GM21528 (cell line): Measurements from ENCODE around the gene MRPL9.
"Not testable (repeated sequence)": the region's sequence is repeated elsewhere in the genome, so short reads cannot be mapped to it uniquely, and the experiment has no call there.

Experiments used
- ATAC-seq: cut with Tn5 transposase; IDR thresholded peaks from one replicate; pipeline ENCODE4 v1.9.1; 2021; ENCODE audit warnings: mild to moderate bottlenecking, moderate library complexity; ENCODE audit not compliant: unreplicated experiment, low FRiP score

The MRPL9 gene

GRCh38 chr1:151787689-151788088, 24.4 kb upstream of the MRPL9 start:
- no peak for ATAC-seq

- ATAC-seq: no peak
Observed at GRCh38 chr1:151783796-151784195, 20.5 kb upstream of the MRPL9 start.

- no peak for ATAC-seq
Observed at GRCh38 chr1:151782741-151783140, 19.4 kb upstream of the MRPL9 start.

GRCh38 chr1:151782026-151782425, 18.7 kb upstream of the MRPL9 start:
- ATAC-seq: not testable (repeated sequence)

DNA sequence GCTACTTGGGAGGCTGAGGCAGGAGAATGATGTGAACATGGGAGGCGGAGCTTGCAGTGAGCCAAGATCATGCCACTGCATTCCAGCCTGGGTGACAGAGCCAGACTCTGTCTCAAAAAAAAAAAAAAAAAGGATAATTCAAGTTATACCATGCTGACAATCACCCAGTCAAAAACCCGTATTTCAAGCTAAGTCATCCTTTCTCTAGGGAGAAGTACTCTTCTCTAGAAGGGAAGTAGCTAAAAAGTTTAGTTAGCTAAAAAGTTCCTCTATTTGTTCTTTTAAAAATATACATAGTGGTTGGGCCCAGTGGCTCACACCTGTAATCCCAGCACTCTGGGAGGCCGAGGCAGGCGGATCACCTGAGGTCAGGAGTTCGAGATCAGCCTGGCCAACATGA, 17.4 kb upstream of the MRPL9 start:
- not testable (repeated sequence) for ATAC-seq

DNA sequence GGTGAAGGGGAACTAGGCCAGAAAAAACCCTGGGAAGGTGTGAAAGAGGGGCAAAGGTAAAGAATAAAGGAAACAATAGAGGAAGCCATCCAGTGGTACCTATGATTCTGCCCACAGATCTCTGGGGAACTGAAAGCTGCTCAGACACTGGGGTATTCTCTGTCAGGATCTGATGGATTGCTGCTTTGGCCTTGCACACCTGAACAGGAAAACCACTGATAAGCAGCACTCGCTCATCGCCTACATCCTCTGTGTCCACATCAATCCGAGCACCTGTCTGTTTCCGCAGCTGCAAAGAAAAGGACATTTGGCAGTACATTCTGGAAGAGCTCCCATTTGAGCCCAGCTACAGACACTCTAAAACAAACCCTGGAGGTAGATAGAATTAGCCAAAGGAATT, 16.6 kb upstream of the MRPL9 start:
- ATAC-seq: no peak

DNA sequence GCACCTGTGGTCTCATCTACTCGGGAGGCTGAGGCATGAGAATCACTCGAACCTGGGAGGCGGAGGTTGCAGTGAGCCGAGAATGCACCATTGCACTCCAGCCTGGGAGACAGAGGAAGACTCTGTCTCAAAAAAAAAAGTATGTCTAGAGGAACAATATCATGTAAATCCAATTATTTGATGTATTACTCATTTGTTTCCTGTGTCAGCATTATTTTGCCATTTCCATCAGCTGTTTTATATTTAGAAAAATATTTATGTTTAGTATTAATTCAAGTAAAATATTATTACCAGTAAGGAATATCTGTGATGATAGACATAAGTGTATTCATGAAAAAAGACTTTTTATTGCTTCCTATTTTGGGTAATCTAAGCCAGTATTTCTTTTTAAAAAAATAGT, 14.0 kb upstream of the MRPL9 start:
- no peak for ATAC-seq

DNA sequence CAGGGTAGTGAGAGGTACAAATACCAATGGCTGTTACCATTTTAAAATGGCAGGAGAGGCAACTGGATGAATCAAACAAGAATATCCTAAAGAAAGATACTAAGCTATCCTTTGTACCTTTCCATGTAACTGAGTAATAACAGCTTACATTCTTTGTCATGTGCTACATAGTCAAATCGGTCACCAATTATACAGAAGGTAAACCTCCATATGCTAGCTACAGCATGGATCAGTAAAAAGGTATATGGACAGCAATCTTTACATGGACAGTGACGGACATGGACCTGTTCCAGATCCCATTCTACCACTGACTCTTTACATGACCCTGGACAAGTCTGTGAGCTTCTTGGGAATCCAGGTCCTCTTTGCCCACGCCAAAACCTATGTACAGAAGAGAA, 13.4 kb upstream of the MRPL9 start:
- no peak for ATAC-seq

DNA sequence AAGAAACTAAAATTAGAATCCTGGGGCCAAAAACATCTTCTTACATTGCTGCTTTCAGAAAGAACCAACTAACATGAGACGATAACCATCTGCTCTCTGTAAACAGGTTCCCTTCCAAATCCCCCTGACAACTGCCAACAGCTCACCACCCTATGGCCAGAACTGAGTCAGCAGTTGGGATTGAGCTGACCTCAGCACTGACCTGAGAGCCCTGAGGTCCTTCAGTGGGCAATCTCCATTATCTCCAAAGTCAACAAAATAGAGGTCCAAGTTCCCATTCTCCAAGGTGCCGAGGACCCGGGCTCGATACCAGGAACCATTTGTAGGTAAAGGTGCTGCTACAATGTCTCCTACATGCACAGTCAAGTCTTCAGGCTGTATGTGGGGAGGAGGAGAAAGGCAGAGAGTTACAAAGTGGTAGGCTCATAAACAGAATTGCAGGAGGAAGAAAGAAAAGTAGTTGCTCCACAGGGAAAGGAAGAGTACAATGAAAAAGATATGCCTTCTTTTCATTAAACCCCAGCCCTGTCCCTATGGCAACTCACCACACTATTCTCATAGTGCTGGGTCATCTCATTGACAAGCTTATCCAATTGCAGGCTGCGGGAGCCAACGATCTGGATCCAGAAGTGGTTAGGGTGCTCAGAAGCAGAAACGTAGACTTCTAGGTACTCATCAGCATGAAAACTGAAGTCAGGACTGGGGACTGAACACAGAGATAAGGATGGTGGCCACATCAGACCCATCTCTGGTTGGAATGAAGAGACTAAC, 12.8 kb upstream of the MRPL9 start:
- no peak for ATAC-seq

DNA sequence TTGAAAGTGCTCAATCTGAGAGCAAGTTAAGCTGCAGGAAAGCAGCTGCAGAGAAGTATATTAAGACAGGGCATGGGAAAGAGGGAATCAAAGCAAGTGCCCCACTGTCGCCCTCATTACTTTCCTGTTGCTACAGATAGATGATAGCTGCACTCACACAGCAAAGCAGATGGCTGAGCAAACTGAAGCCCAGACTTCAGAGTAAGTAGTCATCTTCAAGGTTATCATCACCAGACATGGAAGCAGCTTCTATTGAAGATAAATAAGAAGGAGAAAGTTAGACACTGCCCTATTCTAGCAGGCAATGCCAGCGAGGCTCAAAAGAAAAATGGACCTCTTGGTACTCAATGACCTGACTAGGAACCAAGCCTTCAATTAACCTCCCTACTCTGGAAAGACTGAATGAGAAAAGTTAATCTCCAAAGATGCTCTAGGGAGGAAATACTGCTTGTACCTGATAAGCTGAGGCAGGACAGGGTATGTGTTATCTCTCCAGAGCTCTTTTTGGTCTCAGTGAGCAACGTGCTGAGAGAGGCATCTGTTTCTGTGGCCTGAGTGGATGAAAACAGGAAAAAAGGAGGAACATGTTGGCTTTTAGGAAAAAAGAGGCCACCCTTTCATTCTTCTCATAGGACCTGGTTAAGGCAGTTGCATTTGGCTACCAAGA, 11.1 kb upstream of the MRPL9 start:
- ATAC-seq: no peak

- ATAC-seq: no peak
Observed at GRCh38 chr1:151773702-151774101, 10.4 kb upstream of the MRPL9 start.

GRCh38 chr1:151769270-151769669, 6.0 kb upstream of the MRPL9 start:
- ATAC-seq: not testable (repeated sequence)

DNA sequence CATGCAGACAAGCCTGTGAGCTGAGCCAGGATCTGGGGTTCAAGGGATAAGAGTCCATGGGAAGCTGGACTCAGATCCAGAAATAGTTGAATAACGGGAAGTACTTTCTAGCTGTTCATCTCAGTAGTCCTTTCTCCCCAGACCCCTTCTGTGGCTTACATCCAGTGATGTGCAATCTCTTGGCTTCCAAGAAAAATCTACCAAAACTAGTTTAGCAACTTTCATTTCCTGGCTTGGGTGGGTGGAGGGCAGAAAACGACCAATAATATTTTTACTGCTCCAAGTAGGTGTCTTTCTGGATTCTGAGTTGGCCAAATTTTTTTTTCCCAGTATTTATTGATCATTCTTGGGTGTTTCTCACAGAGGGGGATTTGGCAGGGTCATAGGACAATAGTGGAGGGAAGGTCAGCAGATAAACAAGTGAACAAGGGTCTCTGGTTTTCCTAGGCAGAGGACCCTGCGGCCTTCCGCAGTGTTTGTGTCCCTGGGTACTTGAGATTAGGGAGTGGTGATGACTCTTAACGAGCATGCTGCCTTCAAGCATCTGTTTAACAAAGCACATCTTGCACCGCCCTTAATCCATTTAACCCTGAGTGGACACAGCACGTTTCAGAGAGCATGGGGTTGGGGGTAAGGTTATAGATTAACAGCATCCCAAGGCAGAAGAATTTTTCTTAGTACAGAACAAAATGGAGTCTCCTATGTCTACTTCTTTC, 5.2 kb upstream of the MRPL9 start:
- not testable (repeated sequence) for ATAC-seq

DNA sequence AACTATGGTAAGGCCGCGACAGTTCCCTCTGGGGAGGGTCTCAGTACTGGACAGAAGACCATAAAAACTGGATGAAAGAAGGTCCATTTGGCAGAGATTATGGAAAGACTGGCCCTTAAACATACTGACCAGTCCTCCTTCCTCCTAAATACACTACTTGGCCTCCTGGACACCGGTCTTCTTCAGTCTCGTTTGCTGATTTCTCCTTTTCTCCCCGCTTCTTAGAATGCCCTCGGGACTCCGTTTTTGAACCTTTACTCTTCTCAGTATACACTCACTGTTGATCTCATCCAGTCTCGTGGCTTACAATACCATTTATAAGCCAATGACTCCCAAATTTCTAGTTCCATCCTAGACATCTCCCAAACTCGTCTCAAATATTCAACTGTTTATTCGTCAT, 694 bp upstream of the MRPL9 start:
- ATAC-seq: no peak

DNA sequence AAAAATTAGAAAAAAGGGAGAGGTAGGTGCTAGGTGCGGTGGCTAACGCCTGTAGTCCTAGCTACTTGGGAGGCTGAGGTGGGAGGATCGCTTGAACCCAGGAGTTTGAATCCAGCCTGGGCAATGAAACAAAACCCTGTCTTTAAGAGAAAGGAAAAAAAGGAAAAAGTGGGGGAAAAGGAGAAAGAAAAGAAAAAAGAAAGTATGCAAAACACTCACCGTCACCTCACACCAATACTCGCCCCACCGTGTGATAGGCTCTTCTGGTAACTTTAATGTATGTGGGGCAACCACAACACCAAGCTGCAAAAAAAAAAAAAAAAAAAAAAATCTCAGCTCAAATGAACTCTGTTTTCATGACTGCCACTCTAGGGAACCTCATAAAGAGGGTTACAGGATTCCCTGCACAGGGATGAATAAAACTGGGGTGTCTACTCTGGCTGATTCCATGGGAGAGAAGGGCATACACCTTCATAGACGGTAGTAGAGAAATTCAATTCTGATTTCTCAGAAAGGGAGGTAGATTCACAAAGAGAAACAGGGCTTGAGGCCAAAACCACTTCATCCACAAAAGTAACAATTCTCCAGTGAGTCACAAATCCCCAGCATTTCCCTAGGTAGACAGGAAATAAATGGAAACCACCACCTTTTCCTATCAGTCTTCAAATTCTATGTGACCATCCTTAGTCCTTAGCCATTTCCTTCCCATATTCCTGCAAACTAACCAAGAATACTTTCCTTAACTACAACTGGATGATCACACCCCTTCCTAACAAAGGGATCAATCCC, 2.5 kb downstream of the MRPL9 start:
- ATAC-seq: no peak

DNA sequence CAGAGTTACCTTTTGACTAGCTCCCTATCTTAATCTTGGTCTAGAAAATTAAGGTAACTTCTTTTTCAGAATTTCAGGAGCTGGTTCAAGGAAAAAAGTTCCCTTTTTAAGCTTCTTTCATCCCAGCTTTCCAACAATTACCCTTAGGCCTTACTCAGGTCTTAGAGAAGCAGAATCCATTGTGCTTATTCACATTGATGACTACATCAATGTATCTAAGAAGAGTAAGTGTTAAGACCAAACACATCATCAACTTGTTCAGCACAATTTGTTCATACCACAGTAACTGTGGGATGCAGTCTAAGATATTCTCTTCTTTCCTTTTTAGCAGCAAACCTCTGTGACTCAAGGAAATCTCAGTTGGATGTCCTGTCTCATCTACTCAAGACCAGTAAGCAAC, 4.1 kb downstream of the MRPL9 start:
- no peak for ATAC-seq

DNA sequence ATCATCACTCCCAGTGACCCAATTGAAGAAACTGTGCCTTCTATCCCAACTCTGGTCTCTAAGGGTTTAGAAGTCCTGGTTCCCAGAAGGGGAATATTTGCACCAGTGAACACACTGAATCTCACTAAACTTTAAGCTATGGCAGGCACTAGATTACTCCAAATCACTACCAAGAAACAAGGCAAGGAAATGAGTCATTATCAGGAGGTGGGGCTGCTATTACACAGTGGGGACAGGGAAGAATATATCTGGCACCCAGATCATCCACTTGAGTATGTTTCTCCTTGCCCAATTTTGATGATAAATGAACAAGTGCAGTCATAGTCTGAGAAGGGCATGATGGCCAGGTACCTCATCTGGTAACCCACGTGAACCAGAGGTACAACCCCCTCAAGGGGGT, 7.0 kb downstream of the MRPL9 start:
- ATAC-seq: no peak

- no peak for ATAC-seq
Observed at GRCh38 chr1:151741516-151741915, 21.8 kb downstream of the MRPL9 start.

- no peak for ATAC-seq
Observed at GRCh38 chr1:151739590-151740355, 23.5 kb downstream of the MRPL9 start.

- no peak for ATAC-seq
Observed at GRCh38 chr1:151737479-151737878, 25.8 kb downstream of the MRPL9 start.
